HepG2 (cell line): ENCODE data around the gene LRRFIP2. TPM values are rescaled to one million over a fixed set of nuclear protein-coding genes. Genes with fewer than 3 reads are reported as not detected.

Experiments
- ATAC-seq: fragments of 200-7000 bp; cut with Tn5 transposase; 3 replicates; pipeline ENCODE4 v1.9.1; 2020; ENCODE audit warnings: mild to moderate bottlenecking, moderate library complexity
- BruUV-seq: library from RNA; stranded (reverse); fragments of 400-500 nt; replicated peaks from 2 replicates; lab custom pipeline; 2021; lab: Mats Ljungman, UMichigan
- CTCF ChIA-PET: fragments of 300-600 bp; formaldehyde crosslinking; extraction: SDS; loops from one replicate; lab custom pipeline; 2021; ENCODE audit warnings: low total read pairs, inconsistent platforms, low intra/inter-chr PET ratio; lab: Yijun Ruan, JAX
- POLR2A ChIA-PET: fragments of 350-600 bp; sonication (Branson Sonifier 250); formaldehyde crosslinking; loops from one replicate; lab custom pipeline; 2020; ENCODE audit warnings: antibody characterized with exemption, inconsistent platforms; lab: Yijun Ruan, JAX
- DNase-seq: peaks from one replicate; pipeline ENCODE4 v3.0.0-alpha.2; 2015; ENCODE audit warnings: low spot score
- FAIRE-seq: peaks from 3 replicates; lab custom pipeline; 2011; peaks lifted over from hg19 to GRCh38; lab: Jason Lieb, UNC
- H2AFZ ChIP-seq: one replicate; pipeline ENCODE4 v1.6.1; 2011; ENCODE audit warnings: low read length, inconsistent platforms
- H3K27ac ChIP-seq: fragments of 300-600 bp; 3 replicates; pipeline ENCODE4 v1.8.0; 2011; ENCODE audit warnings: mixed run types, mild to moderate bottlenecking, mixed read lengths, low read length, inconsistent platforms; ENCODE audit not compliant: insufficient read depth; ENCODE audit errors: extremely low read length
- H3K27me3 ChIP-seq, 2 experiments: fragments of 200-600 bp in 1 of 2; 2 replicates in 1 of 2; 3 replicates in 1 of 2; pipeline versions ENCODE4 v1.6.0 to v1.8.0; 2011; ENCODE audit warnings: low read length in 2 of 2, mild to moderate bottlenecking in 2 of 2, moderate library complexity in 2 of 2, inconsistent platforms in 1 of 2; ENCODE audit not compliant: insufficient read depth in 2 of 2, control insufficient read depth in 1 of 2
- H3K36me3 ChIP-seq, 2 experiments: fragments of 200-600 bp in 1 of 2; replicated peaks in 1 of 2; 2 replicates in 1 of 2; 3 replicates in 1 of 2; pipeline versions ENCODE4 v1.5.1 to v1.8.0; 2011; ENCODE audit warnings: low read length in 2 of 2, inconsistent platforms in 1 of 2; ENCODE audit not compliant: insufficient read depth in 2 of 2, control insufficient read depth in 1 of 2
- H3K4me1 ChIP-seq: 2 replicates; pipeline ENCODE4 v1.5.1; 2012; ENCODE audit warnings: low read length, inconsistent platforms; ENCODE audit not compliant: insufficient read depth
- H3K4me2 ChIP-seq: 2 replicates; pipeline ENCODE4 v1.6.0; 2011; ENCODE audit warnings: low read depth, low read length, inconsistent platforms
- H3K4me3 ChIP-seq, 3 experiments: fragments of 200-600 bp in 1 of 3; sonication (generic), shearing (Covaris generic) in 1 of 3; replicated peaks in 1 of 3; 2 replicates each; pipeline ENCODE4 v1.5.1; 2011 to 2016; ENCODE audit warnings: low read length in 3 of 3, inconsistent platforms in 2 of 3, low read depth in 2 of 3, mild to moderate bottlenecking in 2 of 3, control low read depth in 1 of 3, mixed read lengths in 1 of 3; ENCODE audit not compliant: insufficient read depth in 1 of 3
- H3K79me2 ChIP-seq: one replicate; pipeline ENCODE4 v1.6.1; 2011; ENCODE audit warnings: low read length, inconsistent platforms; ENCODE audit not compliant: insufficient read depth
- H3K9ac ChIP-seq: 2 replicates; pipeline ENCODE4 v1.6.0; 2011; ENCODE audit warnings: mild to moderate bottlenecking, low read depth, low read length, inconsistent platforms; ENCODE audit not compliant: insufficient read depth
- H3K9me3 ChIP-seq: 2 replicates; pipeline ENCODE4 v1.5.1; 2012; ENCODE audit warnings: mild to moderate bottlenecking, low read length
- H4K20me1 ChIP-seq: 2 replicates; pipeline ENCODE4 v1.6.0; 2011; ENCODE audit warnings: inconsistent platforms, mild to moderate bottlenecking, low read length, moderate library complexity; ENCODE audit not compliant: insufficient read depth
- ARHGAP35 ChIP-seq: sonication (generic); formaldehyde crosslinking; IDR thresholded peaks from 2 replicates; pipeline ENCODE4 v1.9.0; 2022; ENCODE audit warnings: mild to moderate bottlenecking, inconsistent platforms, moderate library complexity, missing genetic modification reagents, borderline replicate concordance
- ARNT2 ChIP-seq: sonication (generic); formaldehyde crosslinking; IDR thresholded peaks from 2 replicates; pipeline ENCODE4 v1.8.0; 2022; ENCODE audit warnings: mild to moderate bottlenecking, low read depth, missing genetic modification reagents, moderate library complexity
- CBX2 ChIP-seq, 2 experiments: fragments of 200-600 bp in 1 of 2; sonication (generic); formaldehyde crosslinking in 1 of 2; IDR thresholded peaks; 2 replicates each; pipeline versions ENCODE4 v1.7.0 to v1.8.1; 2018 to 2022; ENCODE audit warnings: low read depth in 2 of 2, low read length in 1 of 2, mild to moderate bottlenecking in 1 of 2, missing genetic modification reagents in 1 of 2
- CHCHD3 ChIP-seq: sonication (generic); formaldehyde crosslinking; IDR thresholded peaks from 2 replicates; pipeline ENCODE4 v1.8.0; 2022; ENCODE audit warnings: mild to moderate bottlenecking, missing genetic modification reagents, moderate library complexity
- CHD4 ChIP-seq: fragments of 200-600 bp; sonication (generic); IDR thresholded peaks from 2 replicates; pipeline ENCODE4 v1.7.0; 2017; ENCODE audit warnings: mild to moderate bottlenecking, low read length, borderline replicate concordance
- ETV6 ChIP-seq: sonication (generic); formaldehyde crosslinking; conservative IDR thresholded peaks from 2 replicates; pipeline ENCODE4 v1.4.0; 2020; ENCODE audit warnings: missing genetic modification reagents
- FOSL2 ChIP-seq: sonication (generic); formaldehyde crosslinking; IDR thresholded peaks from 2 replicates; pipeline ENCODE4 v1.4.0; 2020; ENCODE audit warnings: missing genetic modification reagents
- GATAD2A ChIP-seq: IDR thresholded peaks from 2 replicates; pipeline ENCODE4 v1.6.1; 2016
- HMGA1 ChIP-seq: sonication (generic); formaldehyde crosslinking; conservative IDR thresholded peaks from 2 replicates; pipeline ENCODE4 v1.4.0; 2020; ENCODE audit warnings: missing genetic modification reagents
- MEIS1 ChIP-seq: sonication (generic); formaldehyde crosslinking; IDR thresholded peaks from 2 replicates; pipeline ENCODE4 v1.9.0; 2021; ENCODE audit warnings: mild to moderate bottlenecking, missing genetic modification reagents, moderate library complexity, borderline replicate concordance
- NCOA1 ChIP-seq: sonication (generic); formaldehyde crosslinking; IDR thresholded peaks from 2 replicates; pipeline ENCODE4 v1.9.0; 2021; ENCODE audit warnings: missing genetic modification reagents
- ZFP36L2 ChIP-seq: sonication (generic); formaldehyde crosslinking; IDR thresholded peaks from 2 replicates; pipeline ENCODE4 v1.4.0; 2020; ENCODE audit warnings: missing genetic modification reagents
- ZFP82 ChIP-seq: sonication (generic); formaldehyde crosslinking; IDR thresholded peaks from 2 replicates; pipeline ENCODE4 v1.5.1; 2020; ENCODE audit warnings: mild to moderate bottlenecking, missing genetic modification reagents, borderline replicate concordance
- ZNF292 ChIP-seq: sonication (generic); formaldehyde crosslinking; IDR thresholded peaks from 2 replicates; pipeline ENCODE4 v1.8.1; 2022; ENCODE audit warnings: mild to moderate bottlenecking, low read depth, missing genetic modification reagents, borderline replicate concordance
- ZNF891 ChIP-seq: sonication (generic); formaldehyde crosslinking; IDR thresholded peaks from 2 replicates; pipeline ENCODE4 v1.5.0; 2020; ENCODE audit warnings: mild to moderate bottlenecking, missing genetic modification reagents
- WGBS: methylation state at CpG from one replicate; pipeline ENCODE4 v1.1.6; 2017; ENCODE audit warnings: low lambda C conversion rate; 5-methylcytosine and 5-hydroxymethylcytosine counted together
- in situ Hi-C: cut with HindIII; loops from 2 replicates; pipeline ENCODE4 v1.10.0; 2017; ENCODE audit warnings: low pct_unique_long_range_greater_than_20kb; ENCODE audit not compliant: extremely low pct_ligation_motif_present
- intact Hi-C: fragments of 100-400 bp; cut with micrococcal nuclease; formaldehyde crosslinking; loops from one replicate; pipeline ENCODE4 v1.10.0; 2022; ENCODE audit not compliant: unreplicated experiment
- polyA plus RNA-seq, 8 experiments: library from polyadenylated mRNA; depleted of rRNA in 3 of 8; stranded (reverse) in 7 of 8; unstranded in 1 of 8; fragments of >200 nt; fragmentation: Illumina TruSeq in 4 of 8; extraction: Trizol in 4 of 8; gene quantifications; 2 replicates each; pipeline versions ENCODE4 v1.2.1 to v1.2.3, GENCODE V29; 2011 to 2016; ENCODE audit warnings: low read depth in 4 of 8, missing spikeins in 1 of 8, mixed read lengths in 1 of 8; ENCODE audit not compliant: insufficient read depth in 1 of 8
- total RNA-seq, 5 experiments: library from RNA; depleted of rRNA; stranded (reverse); fragments of >200 nt; fragmentation: Illumina TruSeq; extraction: Trizol; gene quantifications; 2 replicates each; pipeline ENCODE4 v1.2.3, GENCODE V29; 2016; ENCODE audit warnings: low read depth in 1 of 5

Gene LRRFIP2
- total and polyA plus RNA-seq, 2 of the 13 experiments (the other 11 are each of a cell fraction or from before 2014, with no cell fraction given) = 13.5 to 32.2 TPM

GRCh38 chr3:37190667-37191066 is 16.3 kb upstream of the LRRFIP2 start:
- CTCF ChIA-PET = no interaction called here
- no peak overlapping the region for H2AFZ ChIP-seq
- no peaks in the 10 kb centered on the region for H4K20me1 ChIP-seq
- H3K36me3 ChIP-seq = no peaks in the 10 kb centered on the region
- in situ Hi-C loops = no loop called here
- no peak for TF ChIP-seq CHD4
- TF ChIP-seq CHCHD3 = no peak
- TF ChIP-seq HMGA1 (CRISPR knock-in tag) = no peak
- no peak for TF ChIP-seq ZNF292 (CRISPR knock-in tag)
- TF ChIP-seq FOSL2 (CRISPR knock-in tag) = no peak
- no peak for TF ChIP-seq MEIS1 (CRISPR knock-in tag)
- TF ChIP-seq ZNF891 (CRISPR knock-in tag) = no peak
- no peak for TF ChIP-seq ETV6
- no peak for TF ChIP-seq ARHGAP35 (CRISPR knock-in tag)
- TF ChIP-seq, all 625 proteins: peak for 0
- no peak for ATAC-seq
- no peak overlapping the region for H3K27ac ChIP-seq
- no peak overlapping the region for H3K9ac ChIP-seq
- H3K4me1 ChIP-seq = no peaks in the 10 kb centered on the region
- no peaks in the 10 kb centered on the region for H3K79me2 ChIP-seq
- no peaks in the 10 kb centered on the region for H3K27me3 ChIP-seq
- intact Hi-C loops = no loop called here
- H3K4me2 ChIP-seq = no peak overlapping the region
- no peak for DNase-seq
- H3K4me3 ChIP-seq = no peak overlapping the region
- 0% methylated on average over 1 of the region's 1 CpG for WGBS
- BruUV-seq = no TSS peak
- POLR2A ChIA-PET = no interaction called here
- no peaks in the 10 kb centered on the region for H3K9me3 ChIP-seq
- no peak for FAIRE-seq

- H3K9ac ChIP-seq = no peak overlapping the region
- no peak overlapping the region for H3K27ac ChIP-seq
- intact Hi-C loops = no loop called here
- TF ChIP-seq ZFP36L2 (CRISPR knock-in tag) (no peak), GATAD2A (no peak), NCOA1 (no peak), CBX2 (IDR thresholded peaks at IDR 0.05; ENCODE audit: low read depth, low read length) (no peak), CBX2 (CRISPR knock-in tag; IDR thresholded peaks at IDR 0.05; ENCODE audit: low read depth) (no peak), ZFP82 (no peak), ARNT2 (no peak)
- CTCF ChIA-PET = no interaction called here
- in situ Hi-C loops = no loop called here
- no peaks in the 10 kb centered on the region for H3K9me3 ChIP-seq
- no peaks in the 10 kb centered on the region for H3K79me2 ChIP-seq
- BruUV-seq = no TSS peak
- no peak overlapping the region for H3K4me3 ChIP-seq
- H3K4me1 ChIP-seq = no peaks in the 10 kb centered on the region
- DNase-seq = no peak
- no peak overlapping the region for H2AFZ ChIP-seq
- no peaks in the 10 kb centered on the region for H4K20me1 ChIP-seq
- no peak overlapping the region for H3K4me2 ChIP-seq
- no peaks in the 10 kb centered on the region for H3K27me3 ChIP-seq
- H3K36me3 ChIP-seq = no peaks in the 10 kb centered on the region
- ATAC-seq = no peak
- POLR2A ChIA-PET = no interaction called here
- no peak for FAIRE-seq
- WGBS = 45% methylated on average over 4 of the region's 4 CpGs
Measured at GRCh38 chr3:37189109-37189508, 14.7 kb upstream of the LRRFIP2 start.
